Activated CD8-positive, alpha-beta memory T cell treated with anti-CD3 and anti-CD28 coated beads, Interleukin-2, amount 10 ng/mL, durations not matched to agents 7 days and 5 days (primary cell): ENCODE data around the gene PCYT1A. TPM values are rescaled to one million over a fixed set of nuclear protein-coding genes. Genes with fewer than 3 reads are reported as not detected.
A peak's percentile ranks its signal among the peaks of the same experiment; 100 is the strongest.

Experiments
- ATAC-seq: fragments of 150-1000 bp; cut with Tn5 transposase; one replicate; pipeline ENCODE4 v1.10.0; 2021; ENCODE audit warnings: moderate library complexity
- CTCF ChIA-PET: fragments of 350-600 bp; sonication (Branson Sonifier 250); formaldehyde crosslinking; loops from one replicate; lab custom pipeline; 2021; ENCODE audit warnings: antibody characterized with exemption; lab: Charles Lee
- DNase-seq: peaks from one replicate; pipeline ENCODE4 v3.0.0-alpha.2; 2020
- H3K27ac Mint-ChIP-seq: one replicate; pipeline ENCODE4 v1.8.0; 2021; ENCODE audit warnings: mild to moderate bottlenecking, mixed read lengths
- H3K27me3 Mint-ChIP-seq: one replicate; pipeline ENCODE4 v1.8.0; 2021; ENCODE audit warnings: mixed read lengths
- H3K36me3 Mint-ChIP-seq: one replicate; pipeline ENCODE4 v1.8.0; 2021; ENCODE audit warnings: mild to moderate bottlenecking, mixed read lengths
- H3K4me1 Mint-ChIP-seq: one replicate; pipeline ENCODE4 v1.8.0; 2021; ENCODE audit warnings: mixed read lengths
- H3K4me3 Mint-ChIP-seq: one replicate; pipeline ENCODE4 v1.8.0; 2021; ENCODE audit warnings: mild to moderate bottlenecking, moderate library complexity, mixed read lengths
- H3K9me3 Mint-ChIP-seq: one replicate; pipeline ENCODE4 v1.8.0; 2022; ENCODE audit warnings: low read depth, mixed read lengths
- total RNA-seq, 2 experiments: library from RNA; stranded (reverse); gene quantifications; one replicate each; pipeline ENCODE4 v1.2.3, GENCODE V29; 2021

Gene PCYT1A
- total RNA-seq, 2 experiments from 2014 or later: 57.7 to 61.6 TPM

- Mint-ChIP-seq H3K27ac (no peak overlapping the region), H3K4me3 (no peak overlapping the region), H3K27me3 (peaks cover 5% of the 10 kb centered on the region), H3K9me3 (no peaks in the 10 kb centered on the region), H3K36me3 (no peaks in the 10 kb centered on the region), H3K4me1 (no peaks in the 10 kb centered on the region)
- DNase-seq (no peak), ATAC-seq (no peak)
- CTCF ChIA-PET: interaction anchor here (1.0 kb wide), 1 partner anchor 303 kb away, joined by 3 read pairs; no protein-coding TSS in a partner anchor
These were observed 61.7 kb downstream of the PCYT1A start for GRCh38 chr3:196225763-196226364.

GRCh38 chr3:196225086-196225485, 62.4 kb downstream of the PCYT1A start:
- ATAC-seq: no peak
- no peak overlapping the region for H3K27ac Mint-ChIP-seq
- no peak overlapping the region for H3K4me3 Mint-ChIP-seq
- no peak for DNase-seq
- H3K36me3 Mint-ChIP-seq: no peaks in the 10 kb centered on the region
- peaks cover 5% of the 10 kb centered on the region for H3K27me3 Mint-ChIP-seq
- peaks cover 1% of the 10 kb centered on the region for H3K4me1 Mint-ChIP-seq
- CTCF ChIA-PET: interaction anchor here (1.0 kb wide), 1 partner anchor 304 kb away, joined by 3 read pairs; no protein-coding TSS in a partner anchor
- H3K9me3 Mint-ChIP-seq: no peaks in the 10 kb centered on the region

- no peaks in the 10 kb centered on the region for H3K9me3 Mint-ChIP-seq
- no peak for DNase-seq
- CTCF ChIA-PET: no interaction called here
- peaks cover 18% of the 10 kb centered on the region for H3K4me1 Mint-ChIP-seq
- ATAC-seq: no peak
- H3K4me3 Mint-ChIP-seq: no peak overlapping the region
- no peaks in the 10 kb centered on the region for H3K36me3 Mint-ChIP-seq
- H3K27me3 Mint-ChIP-seq: peaks cover 5% of the 10 kb centered on the region
- no peak overlapping the region for H3K27ac Mint-ChIP-seq
These were observed 64.5 kb downstream of the PCYT1A start for GRCh38 chr3:196222876-196223595.

- Mint-ChIP-seq H3K4me3 (no peak overlapping the region), H3K9me3 (no peaks in the 10 kb centered on the region), H3K4me1 (peaks cover 21% of the 10 kb centered on the region), H3K27ac (no peak overlapping the region), H3K36me3 (no peaks in the 10 kb centered on the region), H3K27me3 (peaks cover 5% of the 10 kb centered on the region)
- no peak for ATAC-seq
- no peak for DNase-seq
- CTCF ChIA-PET: interaction anchor here (1.0 kb wide), 1 partner anchor 16 kb away, joined by 4 read pairs; no protein-coding TSS in a partner anchor
These were observed 66.5 kb downstream of the PCYT1A start for GRCh38 chr3:196220991-196221390.

- Mint-ChIP-seq H3K4me1 (peaks cover 21% of the 10 kb centered on the region), H3K36me3 (no peaks in the 10 kb centered on the region), H3K27ac (no peak overlapping the region), H3K4me3 (no peak overlapping the region), H3K9me3 (no peaks in the 10 kb centered on the region), H3K27me3 (peaks cover 5% of the 10 kb centered on the region)
- DNase-seq (no peak), ATAC-seq (no peak)
- CTCF ChIA-PET: no interaction called here
These were observed 66.9 kb downstream of the PCYT1A start for GRCh38 chr3:196220587-196220986.

- CTCF ChIA-PET: no interaction called here
- H3K4me1 Mint-ChIP-seq: peaks cover 21% of the 10 kb centered on the region
- no peak overlapping the region for H3K4me3 Mint-ChIP-seq
- peaks cover 5% of the 10 kb centered on the region for H3K27me3 Mint-ChIP-seq
- no peak overlapping the region for H3K27ac Mint-ChIP-seq
- no peaks in the 10 kb centered on the region for H3K36me3 Mint-ChIP-seq
- DNase-seq (no peak), ATAC-seq (no peak)
- H3K9me3 Mint-ChIP-seq: no peaks in the 10 kb centered on the region
These were observed 67.6 kb downstream of the PCYT1A start for GRCh38 chr3:196219970-196220311.

GRCh38 chr3:196219194-196219969, 68.1 kb downstream of the PCYT1A start:
- Mint-ChIP-seq H3K27ac (peak overlapping the region; percentile 40), H3K4me3 (peak overlapping the region; percentile 72), H3K36me3 (no peaks in the 10 kb centered on the region), H3K4me1 (peaks cover 21% of the 10 kb centered on the region), H3K9me3 (no peaks in the 10 kb centered on the region), H3K27me3 (peaks cover 5% of the 10 kb centered on the region)
- CTCF ChIA-PET: interaction anchor here (1.1 to 1.8 kb wide), 4 partner anchors 16 to 147 kb away, joined by 3 to 7 read pairs (median 4); no protein-coding TSS in a partner anchor
- peak; percentile 81 for DNase-seq
- ATAC-seq: peak; percentile 95

- Mint-ChIP-seq H3K9me3 (no peaks in the 10 kb centered on the region), H3K4me3 (no peak overlapping the region), H3K36me3 (no peaks in the 10 kb centered on the region), H3K27me3 (peaks cover 4% of the 10 kb centered on the region), H3K4me1 (peaks cover 21% of the 10 kb centered on the region), H3K27ac (no peak overlapping the region)
- CTCF ChIA-PET: interaction anchor here (1.1 to 1.8 kb wide), 3 partner anchors 22 to 145 kb away, joined by 4 to 7 read pairs (median 5); no protein-coding TSS in a partner anchor
- DNase-seq: no peak
- no peak for ATAC-seq
These were observed 69.3 kb downstream of the PCYT1A start for GRCh38 chr3:196218155-196218712.

- no peak for DNase-seq
- ATAC-seq: no peak
- Mint-ChIP-seq H3K27ac (no peak overlapping the region), H3K36me3 (no peaks in the 10 kb centered on the region), H3K27me3 (no peaks in the 10 kb centered on the region), H3K4me1 (peaks cover 21% of the 10 kb centered on the region), H3K9me3 (no peaks in the 10 kb centered on the region), H3K4me3 (no peak overlapping the region)
- CTCF ChIA-PET: interaction anchor here (1.8 kb wide), 1 partner anchor 143 kb away, joined by 5 read pairs; no protein-coding TSS in a partner anchor
These were observed 70.0 kb downstream of the PCYT1A start for GRCh38 chr3:196217307-196218154.

- Mint-ChIP-seq H3K27ac (no peak overlapping the region), H3K27me3 (no peaks in the 10 kb centered on the region), H3K9me3 (no peaks in the 10 kb centered on the region), H3K36me3 (no peaks in the 10 kb centered on the region), H3K4me3 (no peak overlapping the region), H3K4me1 (peaks cover 21% of the 10 kb centered on the region)
- DNase-seq (no peak), ATAC-seq (no peak)
- CTCF ChIA-PET: no interaction called here
These were observed 70.8 kb downstream of the PCYT1A start for GRCh38 chr3:196216681-196217211.

- Mint-ChIP-seq H3K27me3 (no peaks in the 10 kb centered on the region), H3K4me3 (no peak within 1 kb of the TSS)
- CTCF ChIA-PET: no interaction called here
These were observed 71.4 kb downstream of the PCYT1A start, which contains the start of gene SLC51A for GRCh38 chr3:196216089-196216564. TSS of gene SLC51A (plus strand) at chr3:196216534. CDS start at chr3:196216713, 179 bp downstream.

GRCh38 chr3:196215493-196216020, 72.0 kb downstream of the PCYT1A start:
- H3K27ac Mint-ChIP-seq: no peak overlapping the region
- ATAC-seq (no peak), DNase-seq (no peak)
- no peaks in the 10 kb centered on the region for H3K27me3 Mint-ChIP-seq
- no peaks in the 10 kb centered on the region for H3K36me3 Mint-ChIP-seq
- CTCF ChIA-PET: no interaction called here
- no peaks in the 10 kb centered on the region for H3K9me3 Mint-ChIP-seq
- peaks cover 21% of the 10 kb centered on the region for H3K4me1 Mint-ChIP-seq
- no peak overlapping the region for H3K4me3 Mint-ChIP-seq

More at GRCh38 chr3:196216089-196216564, 71.4 kb downstream of the PCYT1A start, which contains the start of gene SLC51A:
- ATAC-seq (no peak), DNase-seq (no peak)
- Mint-ChIP-seq H3K9me3 (no peaks in the 10 kb centered on the region), H3K27ac (no peak within 1 kb of the TSS), H3K36me3 (no peaks in the 10 kb centered on the region), H3K4me1 (peaks cover 21% of the 10 kb centered on the region)
